IgD-negative memory B cell (primary cell): ENCODE data around the gene CA12. TPM values are rescaled to one million over a fixed set of nuclear protein-coding genes. Genes with fewer than 3 reads are reported as not detected.
A peak's percentile ranks its signal among the peaks of the same experiment; 100 is the strongest.

ENCODE experiments used
- H3K27ac Mint-ChIP-seq, 3 donors: one replicate each; pipeline ENCODE4 v1.8.0; 2020 to 2022; ENCODE audit warnings: mild to moderate bottlenecking in 3 of 3, mixed read lengths in 3 of 3, moderate library complexity in 1 of 3
- H3K27me3 Mint-ChIP-seq: one replicate; pipeline ENCODE4 v1.8.0; 2021; ENCODE audit warnings: mixed read lengths
- H3K36me3 Mint-ChIP-seq: one replicate; pipeline ENCODE4 v1.8.0; 2020; ENCODE audit warnings: mild to moderate bottlenecking, mixed read lengths
- H3K4me1 Mint-ChIP-seq, 3 donors: one replicate each; pipeline ENCODE4 v1.8.0; 2020 to 2022; ENCODE audit warnings: mixed read lengths in 3 of 3, mild to moderate bottlenecking in 1 of 3
- H3K4me3 Mint-ChIP-seq, 4 donors: one replicate each; pipeline ENCODE4 v1.8.0; 2020 to 2022; ENCODE audit warnings: mild to moderate bottlenecking in 4 of 4, mixed read lengths in 4 of 4, moderate library complexity in 3 of 4
- H3K9me3 Mint-ChIP-seq, 3 donors: one replicate each; pipeline ENCODE4 v1.8.0; 2020 to 2021; ENCODE audit warnings: mixed read lengths in 3 of 3, mild to moderate bottlenecking in 1 of 3
- polyA plus RNA-seq: library from polyadenylated mRNA; unstranded; fragments of 300-500 nt; fragmentation: Illumina TruSeq; gene quantifications from one replicate; pipeline ENCODE4 v1.2.3, GENCODE V29; 2021

CA12 gene
- polyA plus RNA-seq, 1 donor from 2014 or later = not detected

GRCh38 chr15:63313825-63314224 lies 67.8 kb downstream of the CA12 start:
- Mint-ChIP-seq H3K4me3 (no peak overlapping the region), H3K4me1 (peaks cover 0 to 8% (median 4%) of the 10 kb centered on the region in 3 donors), H3K27ac (no peak overlapping the region), H3K9me3 (no peaks in the 10 kb centered on the region), H3K36me3 (peaks cover 3% of the 10 kb centered on the region), H3K27me3 (no peaks in the 10 kb centered on the region)

- no peaks in the 10 kb centered on the region for H3K9me3 Mint-ChIP-seq
- peaks cover 0 to 8% (median 4%) of the 10 kb centered on the region in 3 donors for H3K4me1 Mint-ChIP-seq
- H3K4me3 Mint-ChIP-seq = no peak overlapping the region
- no peaks in the 10 kb centered on the region for H3K27me3 Mint-ChIP-seq
- peaks cover 3% of the 10 kb centered on the region for H3K36me3 Mint-ChIP-seq
- no peak overlapping the region for H3K27ac Mint-ChIP-seq
Observed at GRCh38 chr15:63312286-63312685, 69.4 kb downstream of the CA12 start.

GRCh38 chr15:63310646-63311045 lies 71.0 kb downstream of the CA12 start:
- Mint-ChIP-seq H3K36me3 (peaks cover 3% of the 10 kb centered on the region), H3K27ac (no peak overlapping the region), H3K9me3 (no peaks in the 10 kb centered on the region), H3K4me1 (peaks cover 0 to 4% (median 2%) of the 10 kb centered on the region in 3 donors), H3K27me3 (no peaks in the 10 kb centered on the region), H3K4me3 (no peak overlapping the region)

DNA sequence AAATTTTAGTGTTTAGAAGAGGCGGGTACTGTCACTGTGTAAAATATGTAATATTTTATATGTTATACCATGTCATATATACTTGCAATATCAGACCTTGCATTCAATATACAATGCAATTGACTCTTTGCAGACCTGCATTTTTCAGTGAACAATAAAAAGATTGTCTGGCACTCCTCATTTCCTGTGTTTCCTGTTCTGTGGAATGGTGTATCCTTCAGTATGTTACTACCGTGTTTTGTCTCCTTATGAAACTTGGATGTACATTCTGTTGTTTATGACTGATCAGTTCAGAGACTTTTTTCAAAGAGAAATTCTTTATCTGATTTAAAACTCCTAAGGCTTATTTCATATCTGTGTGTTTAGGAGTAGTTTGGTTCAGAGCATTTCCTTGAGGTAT lies 72.7 kb downstream of the CA12 start:
- Mint-ChIP-seq H3K4me3 (no peak overlapping the region), H3K9me3 (no peaks in the 10 kb centered on the region), H3K27me3 (no peaks in the 10 kb centered on the region), H3K27ac (no peak overlapping the region), H3K36me3 (peaks cover 13% of the 10 kb centered on the region), H3K4me1 (no peaks in the 10 kb centered on the region)

DNA sequence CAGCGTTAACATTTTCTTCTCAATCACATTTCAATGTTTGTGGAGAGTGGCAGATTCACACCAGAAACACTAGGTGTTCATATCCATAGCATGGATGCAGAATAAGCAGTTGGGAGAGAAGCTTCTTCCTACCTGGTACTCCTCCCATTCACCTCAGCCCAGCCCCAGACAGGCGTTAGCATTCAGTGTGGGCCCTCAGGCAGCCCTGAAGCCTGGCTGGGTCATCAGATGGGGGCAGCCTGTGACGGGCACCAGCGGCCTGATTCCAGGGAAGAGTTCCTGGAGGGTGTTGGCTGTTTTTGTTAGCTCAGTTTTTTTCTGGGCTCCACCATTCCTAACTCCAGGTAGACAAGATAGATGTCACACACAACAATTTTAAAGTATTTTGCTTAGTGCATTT lies 73.2 kb downstream of the CA12 start:
- peaks cover 14% of the 10 kb centered on the region for H3K36me3 Mint-ChIP-seq
- no peaks in the 10 kb centered on the region for H3K4me1 Mint-ChIP-seq
- H3K4me3 Mint-ChIP-seq = no peak overlapping the region
- H3K27ac Mint-ChIP-seq = no peak overlapping the region
- no peaks in the 10 kb centered on the region for H3K27me3 Mint-ChIP-seq
- no peaks in the 10 kb centered on the region for H3K9me3 Mint-ChIP-seq

- peaks cover 19% of the 10 kb centered on the region for H3K36me3 Mint-ChIP-seq
- H3K27ac Mint-ChIP-seq = no peak overlapping the region
- no peaks in the 10 kb centered on the region for H3K9me3 Mint-ChIP-seq
- H3K27me3 Mint-ChIP-seq = no peaks in the 10 kb centered on the region
- H3K4me3 Mint-ChIP-seq = no peak overlapping the region
- H3K4me1 Mint-ChIP-seq = no peaks in the 10 kb centered on the region
Observed at GRCh38 chr15:63306492-63307073, 75.1 kb downstream of the CA12 start.

- H3K36me3 Mint-ChIP-seq = peaks cover 16% of the 10 kb centered on the region
- H3K4me1 Mint-ChIP-seq = no peaks in the 10 kb centered on the region
- H3K4me3 Mint-ChIP-seq = no peak overlapping the region
- no peaks in the 10 kb centered on the region for H3K27me3 Mint-ChIP-seq
- no peaks in the 10 kb centered on the region for H3K9me3 Mint-ChIP-seq
- H3K27ac Mint-ChIP-seq = no peak overlapping the region
Observed at GRCh38 chr15:63305260-63305659, 76.4 kb downstream of the CA12 start.

- H3K9me3 Mint-ChIP-seq = no peaks in the 10 kb centered on the region
- peaks cover 16% of the 10 kb centered on the region for H3K36me3 Mint-ChIP-seq
- no peak overlapping the region for H3K4me3 Mint-ChIP-seq
Observed at GRCh38 chr15:63301088-63301487, 80.6 kb downstream of the CA12 start.

DNA sequence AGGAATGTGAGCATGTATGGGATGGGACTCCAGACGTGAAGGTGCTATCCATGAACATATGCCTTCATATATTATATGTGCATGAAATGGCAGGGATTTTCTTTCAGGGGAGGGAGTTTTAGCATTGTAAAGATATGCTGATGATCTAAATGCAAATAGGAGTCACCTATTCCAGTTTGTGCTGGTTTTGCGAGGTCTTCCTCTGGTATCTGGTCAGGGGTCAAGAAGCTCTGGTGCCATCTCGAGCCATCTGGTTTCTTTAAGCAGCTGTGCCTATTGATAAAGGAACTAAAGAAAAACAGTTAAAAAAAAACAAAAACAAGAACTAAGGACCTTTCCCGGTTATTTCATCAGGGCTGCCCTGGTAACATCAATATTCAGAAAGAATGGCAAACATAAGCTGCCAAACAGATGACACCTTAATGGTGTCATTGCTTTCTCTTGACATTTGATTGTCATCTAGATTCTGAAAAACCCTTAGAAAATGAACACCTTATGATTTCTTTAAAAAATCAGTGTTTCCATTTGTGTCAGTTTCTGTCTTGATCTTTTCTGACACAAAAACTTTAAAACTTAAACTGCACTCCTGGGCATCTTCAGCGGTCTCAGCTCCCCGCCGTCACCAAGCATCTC lies 81.6 kb downstream of the CA12 start:
- Mint-ChIP-seq H3K27me3 (no peaks in the 10 kb centered on the region), H3K36me3 (peaks cover 14% of the 10 kb centered on the region), H3K4me1 (no peaks in the 10 kb centered on the region), H3K4me3 (no peak overlapping the region), H3K9me3 (no peaks in the 10 kb centered on the region), H3K27ac (no peak overlapping the region)

More at GRCh38 chr15:63301088-63301487, 80.6 kb downstream of the CA12 start:
- no peaks in the 10 kb centered on the region for H3K4me1 Mint-ChIP-seq
- no peak overlapping the region for H3K27ac Mint-ChIP-seq
- no peaks in the 10 kb centered on the region for H3K27me3 Mint-ChIP-seq

DNA sequence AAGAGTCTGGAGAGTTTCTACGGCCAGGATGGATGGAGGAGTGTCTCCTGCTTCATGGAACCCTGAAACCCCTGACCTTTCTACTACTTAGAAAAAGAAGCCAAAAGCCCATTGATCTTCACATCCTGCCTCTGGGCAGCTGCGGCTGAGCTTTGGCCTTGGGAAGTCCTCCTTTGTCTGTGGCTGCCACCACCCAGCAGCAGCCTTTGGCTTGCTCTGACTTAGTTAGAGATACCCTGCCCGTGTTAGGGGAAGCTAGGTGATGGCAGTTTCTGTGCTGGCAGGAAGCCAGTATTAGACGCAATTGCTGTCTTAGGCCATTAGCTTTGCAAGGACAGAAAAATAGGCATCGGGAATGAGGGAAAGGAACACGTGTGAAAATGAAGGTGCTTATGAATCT lies 85.5 kb downstream of the CA12 start:
- Mint-ChIP-seq H3K36me3 (peaks cover 2% of the 10 kb centered on the region), H3K4me1 (peaks cover 5 to 9% (median 8%) of the 10 kb centered on the region in 3 donors), H3K9me3 (no peaks in the 10 kb centered on the region), H3K27me3 (no peaks in the 10 kb centered on the region), H3K27ac (no peak overlapping the region), H3K4me3 (no peak overlapping the region)

GRCh38 chr15:63295341-63295740 lies 86.3 kb downstream of the CA12 start:
- H3K27me3 Mint-ChIP-seq = no peaks in the 10 kb centered on the region
- no peaks in the 10 kb centered on the region for H3K9me3 Mint-ChIP-seq
- H3K27ac Mint-ChIP-seq = no peak overlapping the region
- peaks cover 5 to 9% (median 8%) of the 10 kb centered on the region in 3 donors for H3K4me1 Mint-ChIP-seq
- peaks cover 3% of the 10 kb centered on the region for H3K36me3 Mint-ChIP-seq
- no peak overlapping the region for H3K4me3 Mint-ChIP-seq

DNA sequence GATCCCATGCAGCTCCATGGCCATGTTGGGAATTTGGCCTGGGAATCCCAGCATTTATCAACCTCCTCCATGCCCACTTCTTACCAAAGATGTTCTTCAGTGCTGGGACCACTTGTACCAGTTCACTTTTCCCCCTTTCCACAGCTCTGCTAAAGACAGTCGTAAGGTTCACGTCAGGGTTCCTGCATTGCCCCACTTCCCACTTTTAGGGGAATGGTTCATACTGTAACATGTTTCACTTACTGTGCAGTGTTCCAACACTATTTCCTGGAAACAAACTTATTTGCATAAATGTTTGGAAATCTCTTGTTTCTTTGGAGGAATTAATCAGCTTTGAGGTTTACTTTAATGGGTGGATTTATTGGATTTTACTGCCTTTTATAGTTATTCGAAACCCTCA lies 87.3 kb downstream of the CA12 start:
- H3K9me3 Mint-ChIP-seq = no peaks in the 10 kb centered on the region
- peaks cover 3% of the 10 kb centered on the region for H3K36me3 Mint-ChIP-seq
- no peak overlapping the region for H3K27ac Mint-ChIP-seq
- no peak overlapping the region for H3K4me3 Mint-ChIP-seq
- no peaks in the 10 kb centered on the region for H3K27me3 Mint-ChIP-seq
- peaks cover 5 to 9% (median 8%) of the 10 kb centered on the region in 3 donors for H3K4me1 Mint-ChIP-seq

GRCh38 chr15:63292771-63293170 lies 88.9 kb downstream of the CA12 start:
- H3K4me3 Mint-ChIP-seq = no peak overlapping the region
- H3K27me3 Mint-ChIP-seq = no peaks in the 10 kb centered on the region
- no peaks in the 10 kb centered on the region for H3K9me3 Mint-ChIP-seq
- peaks cover 8 to 11% (median 9%) of the 10 kb centered on the region in 3 donors for H3K4me1 Mint-ChIP-seq
- H3K36me3 Mint-ChIP-seq = peaks cover 3% of the 10 kb centered on the region
- H3K27ac Mint-ChIP-seq = peak overlapping the region in 1 of 3 donors; percentile 80

GRCh38 chr15:63292241-63292640 lies 89.4 kb downstream of the CA12 start:
- Mint-ChIP-seq H3K27ac (no peak overlapping the region), H3K4me1 (peaks cover 8 to 11% (median 9%) of the 10 kb centered on the region in 3 donors), H3K36me3 (peaks cover 3% of the 10 kb centered on the region), H3K4me3 (no peak overlapping the region), H3K9me3 (no peaks in the 10 kb centered on the region), H3K27me3 (no peaks in the 10 kb centered on the region)

GRCh38 chr15:63291507-63291906 lies 90.1 kb downstream of the CA12 start:
- H3K9me3 Mint-ChIP-seq = no peaks in the 10 kb centered on the region
- H3K27ac Mint-ChIP-seq = no peak overlapping the region
- no peak overlapping the region for H3K4me3 Mint-ChIP-seq
- H3K4me1 Mint-ChIP-seq = peaks cover 8 to 11% (median 9%) of the 10 kb centered on the region in 3 donors
- H3K27me3 Mint-ChIP-seq = no peaks in the 10 kb centered on the region
- H3K36me3 Mint-ChIP-seq = peaks cover 3% of the 10 kb centered on the region

GRCh38 chr15:63288778-63289378 lies 92.8 kb downstream of the CA12 start:
- H3K4me3 Mint-ChIP-seq = no peak overlapping the region
- H3K4me1 Mint-ChIP-seq = peaks cover 4 to 11% (median 7%) of the 10 kb centered on the region in 3 donors
- no peaks in the 10 kb centered on the region for H3K9me3 Mint-ChIP-seq
- peaks cover 5% of the 10 kb centered on the region for H3K36me3 Mint-ChIP-seq
- no peaks in the 10 kb centered on the region for H3K27me3 Mint-ChIP-seq
- no peak overlapping the region for H3K27ac Mint-ChIP-seq
